Psoas muscle (tissue), 8 donors: ENCODE results near the gene ESR1. TPM values are rescaled to one million over a fixed set of nuclear protein-coding genes. Genes with fewer than 3 reads are reported as not detected.
A peak's percentile ranks its signal among the peaks of the same experiment; 100 is the strongest.

Source experiments
- ATAC-seq, 4 donors: fragments of 200-7000 bp; cut with Tn5 transposase; one replicate each; pipeline ENCODE4 v1.9.1; 2020; ENCODE audit warnings: moderate library complexity in 3 of 4, mild to moderate bottlenecking in 2 of 4
- DNase-seq, 2 donors: peaks; one replicate each; pipeline ENCODE4 v3.0.0-alpha.2; 2020
- H3K27ac ChIP-seq: fragments of 200-600 bp; one replicate; pipeline ENCODE4 v1.8.0; 2022
- H3K27me3 ChIP-seq, 3 donors: fragments of 200-600 bp in 1 of 3; one replicate each; pipeline versions ENCODE4 v1.6.1 to v1.8.0; 2013 to 2022; ENCODE audit warnings: low read length in 2 of 3, mild to moderate bottlenecking in 2 of 3, moderate library complexity in 1 of 3; ENCODE audit not compliant: insufficient read depth in 3 of 3
- H3K36me3 ChIP-seq, 2 donors: fragments of 200-600 bp in 1 of 2; one replicate each; pipeline versions ENCODE4 v1.6.1 to v1.8.0; 2013 to 2022; ENCODE audit warnings: low read depth in 1 of 2, mild to moderate bottlenecking in 1 of 2, moderate library complexity in 1 of 2; ENCODE audit not compliant: insufficient read depth in 1 of 2
- H3K4me1 ChIP-seq: fragments of 200-600 bp; one replicate; pipeline ENCODE4 v1.8.0; 2022
- H3K4me3 ChIP-seq: fragments of 200-600 bp; one replicate; pipeline ENCODE4 v1.8.0; 2022; ENCODE audit warnings: mild to moderate bottlenecking
- H3K9me3 ChIP-seq: fragments of 200-600 bp; one replicate; pipeline ENCODE4 v1.8.0; 2022
- CTCF ChIP-seq: fragments of 200-600 bp; IDR thresholded peaks from one replicate; pipeline ENCODE4 v1.8.0; 2022; ENCODE audit warnings: antibody characterized with exemption
- WGBS, 3 donors: extraction: QIAGEN DNeasy Blood & Tissue Kit; methylation state at CpG; one replicate each; pipeline versions ENCODE4 v1.1.6 to v1.1.7; 2013; 5-methylcytosine and 5-hydroxymethylcytosine counted together
- intact Hi-C, 2 donors: fragments of 100-400 bp; cut with DNase I; formaldehyde crosslinking; loops; one replicate each; pipeline versions ENCODE4 v1.11.0 to v1.14.2; 2022
- long read RNA-seq, 2 donors: library from polyadenylated mRNA; unstranded; transcript quantifications; one replicate each; pipeline ENCODE4 v2.0.0, GENCODE V29; 2021
- polyA plus RNA-seq, 3 donors: library from polyadenylated mRNA; stranded (reverse); fragments of 200-250 nt; gene quantifications; one replicate each; pipeline ENCODE4 v1.2.3, GENCODE V29; 2013
- total RNA-seq, 4 donors: library from RNA; stranded (reverse); fragmentation: NEBNext Ultra II Directional in 2 of 4; extraction: Animal tissue kit (Norgen Biotek cat#: 25700) in 2 of 4; gene quantifications; one replicate each; pipeline versions ENCODE4 v1.2.1 to v1.2.4, GENCODE V29; 2021 to 2023
- donor health status: healthy with polysubstance abuse.
- donor health status: DM: no; HTN: no; CAD: no; lungs with moderate emphysema.
- donor health status: Bipolar disorder and iron deficiency.
- donor health status: healthy.
- donor health status: DM: yes; HTN: yes; CAD: no.
- donor health status: DM: no; HTN: no; CAD: no.
- donor health status: DM: no; HTN: no; CAD: no.
- donor health status: DM: yes; HTN: yes; CAD: no.

The ESR1 gene
- total RNA-seq (1 to 10 TPM; 1.5 to 4.4 (median 2.6) TPM), polyA plus RNA-seq (under 1 TPM; 0.42 to 0.93 (median 0.92) TPM)
- long read RNA-seq, donor 1: 0 reads
- long read RNA-seq, donor 2, full-length matches to known transcripts: 2 of 3 reads
- long read RNA-seq, donor 2, partial matches to known transcripts: 0 of 3 reads
- long read RNA-seq, donor 2, other reads (novel, unspliced or antisense): 1 of 3 reads

GRCh38 chr6:151807513-151808370 lies at the start of gene ESR1:
Gene ESR1 (plus strand): TSS chr6:151807682. CDS start chr6:151807913, 231 bp downstream.
- intact Hi-C loops: loop anchor here in 1 of 2 donors (5.0 to 10.0 kb wide), 2 partner anchors 287 to 310 kb away; no protein-coding TSS in a partner anchor
- WGBS, 3 donors: 2 to 5% (median 5%) methylated on average over 68 to 73 of the region's 73 CpGs
- no peaks in the 10 kb centered on the region for H3K9me3 ChIP-seq
- ATAC-seq (peak; percentile 31 to 45 (median 35)), DNase-seq (peak; percentile 31 to 78)
- peak within 1 kb of the TSS; percentile 79 for H3K4me3 ChIP-seq
- no peaks in the 10 kb centered on the region for H3K27me3 ChIP-seq
- H3K4me1 ChIP-seq: peaks cover 28% of the 10 kb centered on the region
- TF ChIP-seq CTCF: no peak
- no peaks in the 10 kb centered on the region for H3K36me3 ChIP-seq
- peak within 1 kb of the TSS; percentile 90 for H3K27ac ChIP-seq

- WGBS, 3 donors: 70 to 83% (median 74%) methylated on average over 7 of the region's 7 CpGs
- no peak for TF ChIP-seq CTCF
- Histone ChIP-seq H3K27me3 (no peaks in the 10 kb centered on the region), H3K4me3 (no peak overlapping the region), H3K36me3 (no peaks in the 10 kb centered on the region), H3K9me3 (no peaks in the 10 kb centered on the region), H3K4me1 (no peaks in the 10 kb centered on the region), H3K27ac (no peak overlapping the region)
- DNase-seq (no peak), ATAC-seq (no peak)
- intact Hi-C loops: loop anchor here in 1 of 2 donors (10.0 kb wide), 1 partner anchor 504 kb away; no protein-coding TSS in a partner anchor
Observed at GRCh38 chr6:151760486-151760885, 47.0 kb upstream of the ESR1 start.

- intact Hi-C loops: loop anchor here in 1 of 2 donors (2.0 to 10.0 kb wide), 2 partner anchors 363 to 503 kb away; no protein-coding TSS in a partner anchor
- no peak for ATAC-seq
- DNase-seq: no peak
- Histone ChIP-seq H3K4me3 (no peak overlapping the region), H3K36me3 (no peaks in the 10 kb centered on the region), H3K27ac (no peak overlapping the region), H3K4me1 (no peaks in the 10 kb centered on the region), H3K9me3 (no peaks in the 10 kb centered on the region), H3K27me3 (no peaks in the 10 kb centered on the region)
- TF ChIP-seq CTCF: no peak
- 87 to 90% (median 89%) methylated on average over 4 of the region's 4 CpGs for WGBS, 3 donors
Observed at GRCh38 chr6:151761851-151762250, 45.6 kb upstream of the ESR1 start.

- DNase-seq (no peak), ATAC-seq (no peak)
- Histone ChIP-seq H3K4me1 (no peaks in the 10 kb centered on the region), H3K4me3 (no peak overlapping the region), H3K9me3 (no peaks in the 10 kb centered on the region), H3K27ac (no peak overlapping the region), H3K36me3 (no peaks in the 10 kb centered on the region), H3K27me3 (no peaks in the 10 kb centered on the region)
- 95 to 97% (median 97%) methylated on average over 4 of the region's 4 CpGs for WGBS, 3 donors
- no peak for TF ChIP-seq CTCF
- intact Hi-C loops: loop anchor here in 1 of 2 donors (2.0 to 10.0 kb wide), 2 partner anchors 362 to 502 kb away; no protein-coding TSS in a partner anchor
Observed at GRCh38 chr6:151762817-151763216, 44.7 kb upstream of the ESR1 start.
